BJ (cell line): ENCODE data around the gene LILRA2. TPM values are rescaled to one million over a fixed set of nuclear protein-coding genes. Genes with fewer than 3 reads are reported as not detected.
"Not testable (repeated sequence)": the region's sequence is repeated elsewhere in the genome, so short reads cannot be mapped to it uniquely, and the experiment has no call there.

ENCODE experiments used
- CTCF ChIA-PET: fragments of 350-600 bp; formaldehyde crosslinking; extraction: SDS; loops from one replicate; lab custom pipeline; 2021; ENCODE audit warnings: antibody characterized with exemption, inconsistent platforms; lab: Yijun Ruan, JAX
- POLR2A ChIA-PET: fragments of 300-600 bp; sonication (Branson Sonifier 250); formaldehyde crosslinking; extraction: SDS; loops from one replicate; lab custom pipeline; 2021; ENCODE audit warnings: antibody characterized with exemption; lab: Charles Lee
- DNase-seq: peaks from one replicate; pipeline ENCODE4 v3.0.0-alpha.2; 2011; ENCODE audit warnings: low read depth
- H3K27me3 ChIP-seq: 2 replicates; pipeline ENCODE4 v1.6.0; 2011; ENCODE audit warnings: low read length; ENCODE audit not compliant: control insufficient read depth, insufficient read depth
- H3K36me3 ChIP-seq: 2 replicates; pipeline ENCODE4 v1.5.1; 2011; ENCODE audit warnings: low read length; ENCODE audit not compliant: control insufficient read depth, insufficient read depth
- H3K4me3 ChIP-seq: 2 replicates; pipeline ENCODE4 v1.5.1; 2011; ENCODE audit warnings: low read depth, mild to moderate bottlenecking, control low read depth, low read length
- CTCF ChIP-seq: IDR thresholded peaks from 2 replicates; pipeline ENCODE4 v1.5.1; 2011; ENCODE audit warnings: low read depth, mild to moderate bottlenecking, control low read depth, inconsistent platforms, low read length, moderate library complexity; ENCODE audit not compliant: insufficient read depth
- polyA plus RNA-seq: library from polyadenylated mRNA; depleted of rRNA; stranded (reverse); fragments of >200 nt; gene quantifications from 2 replicates; pipeline ENCODE4 v1.2.3, GENCODE V29; 2011; rRNA removed
- small RNA-seq: library from RNA; depleted of rRNA; stranded (forward); fragments of <200 nt; gene quantifications from one replicate; pipeline ENCODE3, GENCODE V24; 2012; ENCODE audit warnings: low replicate concordance, low read depth; ENCODE audit not compliant: insufficient read length

Gene LILRA2
- polyA plus RNA-seq, 1 experiment, result not detected

GRCh38 chr19:54630782-54631181, 57.2 kb downstream of the LILRA2 start:
- H3K36me3 ChIP-seq, result no peaks in the 10 kb centered on the region
- CTCF ChIA-PET, result no interaction called here
- no peak overlapping the region for H3K4me3 ChIP-seq
- no peaks in the 10 kb centered on the region for H3K27me3 ChIP-seq
- no peak for TF ChIP-seq CTCF
- DNase-seq, result no peak
- POLR2A ChIA-PET, result no interaction called here

GRCh38 chr19:54631489-54632337, 58.1 kb downstream of the LILRA2 start:
- H3K4me3 ChIP-seq, POLR2A ChIA-PET, CTCF ChIA-PET, DNase-seq, H3K36me3 ChIP-seq, H3K27me3 ChIP-seq: not testable (repeated sequence)

- CTCF ChIA-PET, H3K4me3 ChIP-seq, POLR2A ChIA-PET, H3K27me3 ChIP-seq, H3K36me3 ChIP-seq, DNase-seq: not testable (repeated sequence)
These were observed 58.9 kb downstream of the LILRA2 start for GRCh38 chr19:54632517-54632916.

- DNase-seq, result no peak
- no peak overlapping the region for H3K4me3 ChIP-seq
- no peaks in the 10 kb centered on the region for H3K27me3 ChIP-seq
- TF ChIP-seq CTCF, result no peak
- ChIA-PET POLR2A (no interaction called here), CTCF (no interaction called here)
- no peaks in the 10 kb centered on the region for H3K36me3 ChIP-seq
These were observed 59.8 kb downstream of the LILRA2 start for GRCh38 chr19:54633401-54633800.

- H3K4me3 ChIP-seq, H3K36me3 ChIP-seq, POLR2A ChIA-PET, H3K27me3 ChIP-seq, DNase-seq, CTCF ChIA-PET: not testable (repeated sequence)
These were observed 62.5 kb downstream of the LILRA2 start for GRCh38 chr19:54636081-54636480.

- POLR2A ChIA-PET, result no interaction called here
- Histone ChIP-seq H3K4me3 (no peak overlapping the region), H3K36me3 (no peaks in the 10 kb centered on the region), H3K27me3 (no peaks in the 10 kb centered on the region)
- DNase-seq, result no peak
- CTCF ChIA-PET, result no interaction called here
- TF ChIP-seq CTCF, result no peak
These were observed 65.1 kb downstream of the LILRA2 start for GRCh38 chr19:54638683-54639082.

Small RNA genes lying within 50 kb of the gene (small RNA-seq; reads per million reads assigned to genes)
- not detected for gene AC245036.2

Other genes with a start within 250 kb of the LILRA2 start
- gene LILRA4, start 234.6 kb upstream of the LILRA2 start, polyA plus RNA-seq, result not detected in 2 replicates
- not detected in 2 replicates for gene LAIR1, start 208.9 kb upstream of the LILRA2 start, polyA plus RNA-seq
- gene TTYH1, start 158.3 kb upstream of the LILRA2 start, polyA plus RNA-seq, result not detected in 2 replicates
- gene LENG8, start 124.6 kb upstream of the LILRA2 start, polyA plus RNA-seq, result 23.5 and 39.5 TPM in 2 replicates
- 1.4 and 2.0 TPM in 2 replicates for gene LENG9, start 110.0 kb upstream of the LILRA2 start, polyA plus RNA-seq
- gene CDC42EP5, start 100.5 kb upstream of the LILRA2 start, polyA plus RNA-seq, result 22.5 and 24.7 TPM in 2 replicates
- not detected in 2 replicates for gene LAIR2, start 71.0 kb upstream of the LILRA2 start, polyA plus RNA-seq
- not detected in 2 replicates for gene LILRA1, start 19.8 kb downstream of the LILRA2 start, polyA plus RNA-seq
- gene LILRB1, start 56.7 kb downstream of the LILRA2 start, polyA plus RNA-seq, result not detected in 2 replicates
- gene LILRB4, start 89.2 kb downstream of the LILRA2 start, polyA plus RNA-seq, result not detected in 2 replicates
- not detected in 2 replicates for gene KIR3DL3, start 150.7 kb downstream of the LILRA2 start, polyA plus RNA-seq
- gene KIR2DL3, start 164.7 kb downstream of the LILRA2 start, polyA plus RNA-seq, result not detected in 2 replicates
- gene KIR2DL1, start 196.0 kb downstream of the LILRA2 start, polyA plus RNA-seq, result not detected in 2 replicates
- gene KIR2DL4, start 229.8 kb downstream of the LILRA2 start, polyA plus RNA-seq, result not detected in 2 replicates
- not detected in 2 replicates for gene KIR3DL1, start 242.7 kb downstream of the LILRA2 start, polyA plus RNA-seq